ENCODE measurements around the gene TGM2.

The TGM2 gene

GRCh38 chr20:38184101-38184500 is 19.0 kb upstream of the TGM2 start:
- DNase-seq (ENCODE audit: extremely low read depth, low read depth): no peak
- no peak for TF ChIP-seq CTCF (IDR thresholded peaks at IDR 0.05; ENCODE audit: low read depth, low read length)

GRCh38 chr20:38181971-38182370 is 16.9 kb upstream of the TGM2 start:
- no peak for DNase-seq (ENCODE audit: extremely low read depth, low read depth)
- no peak for TF ChIP-seq CTCF (IDR thresholded peaks at IDR 0.05; ENCODE audit: low read depth, low read length)

- no peak for DNase-seq (ENCODE audit: extremely low read depth, low read depth)
- no peak for TF ChIP-seq CTCF (IDR thresholded peaks at IDR 0.05; ENCODE audit: low read depth, low read length)
Observed at GRCh38 chr20:38181207-38181801, 16.2 kb upstream of the TGM2 start.

DNA sequence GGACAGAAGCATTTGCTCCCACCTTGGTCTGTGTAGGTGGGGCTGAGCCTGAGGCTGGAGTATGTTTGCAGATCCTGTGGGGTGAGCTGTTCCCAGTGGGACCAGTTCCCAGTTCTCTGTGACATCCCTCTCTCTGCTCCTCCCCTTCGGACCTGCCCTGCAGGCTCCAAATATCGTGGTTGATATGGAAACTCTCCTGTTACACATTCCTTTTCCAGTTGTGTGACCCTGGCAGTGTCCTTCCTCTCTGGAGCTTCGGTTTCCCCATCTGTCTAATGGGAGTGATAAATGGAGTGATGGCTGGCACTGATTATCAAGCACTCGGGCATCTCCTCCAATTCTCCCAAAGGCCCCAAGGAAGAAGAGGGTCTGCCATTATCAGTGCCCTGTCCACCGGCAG is 15.7 kb upstream of the TGM2 start:
- no peak for DNase-seq (ENCODE audit: extremely low read depth, low read depth)
- no peak for TF ChIP-seq CTCF (IDR thresholded peaks at IDR 0.05; ENCODE audit: low read depth, low read length)

- no peak for DNase-seq (ENCODE audit: extremely low read depth, low read depth)
- no peak for TF ChIP-seq CTCF (IDR thresholded peaks at IDR 0.05; ENCODE audit: low read depth, low read length)
Observed at GRCh38 chr20:38179846-38180245, 14.8 kb upstream of the TGM2 start.

DNA sequence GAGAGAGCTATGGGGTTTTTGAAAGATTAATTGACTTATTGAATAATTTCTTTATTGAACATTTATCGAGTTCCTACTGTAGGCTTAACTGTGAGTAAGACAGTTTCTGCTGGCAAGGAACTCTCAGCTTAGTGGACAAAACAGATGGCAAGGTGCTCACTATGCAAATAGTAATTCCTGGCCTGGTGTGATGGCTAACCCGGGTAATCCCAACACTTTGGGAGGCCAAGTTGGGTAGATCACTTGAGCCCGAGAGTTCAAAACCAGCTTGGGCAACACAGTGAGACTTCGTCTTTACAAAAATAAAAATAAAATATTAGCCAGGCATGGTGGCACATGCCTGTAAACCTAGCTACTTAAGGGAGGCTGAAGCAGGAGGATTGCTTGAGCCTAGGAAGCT is 13.5 kb upstream of the TGM2 start:
- TF ChIP-seq CTCF (IDR thresholded peaks at IDR 0.05; ENCODE audit: low read depth, low read length): no peak
- no peak for DNase-seq (ENCODE audit: extremely low read depth, low read depth)

- no peak for DNase-seq (ENCODE audit: extremely low read depth, low read depth)
Observed at GRCh38 chr20:38178065-38178491, 13.0 kb upstream of the TGM2 start.

More at GRCh38 chr20:38178065-38178491, 13.0 kb upstream of the TGM2 start:
- no peak for TF ChIP-seq CTCF (IDR thresholded peaks at IDR 0.05; ENCODE audit: low read depth, low read length)

All from AG09319 (cell line).